WTC11 (cell line): Measurements from ENCODE around the gene PRR20G. TPM values are rescaled to one million over a fixed set of nuclear protein-coding genes. Genes with fewer than 3 reads are reported as not detected.

Source experiments
- ATAC-seq: fragments of 200-7000 bp; cut with Tn5 transposase; 2 replicates; pipeline ENCODE4 v1.10.0; 2021; ENCODE audit warnings: mild to moderate bottlenecking, moderate library complexity
- CTCF ChIA-PET: fragments of 300-600 bp; sonication (Branson Sonifier 250); formaldehyde crosslinking; loops from one replicate; lab custom pipeline; 2021; ENCODE audit warnings: antibody characterized with exemption; lab: Charles Lee
- POLR2A ChIA-PET: fragments of 350-600 bp; sonication (Branson Sonifier 250); formaldehyde crosslinking; loops from one replicate; lab custom pipeline; 2021; ENCODE audit warnings: antibody characterized with exemption; lab: Charles Lee
- DNase-seq: peaks from one replicate; pipeline ENCODE4 v3.0.0; 2021; ENCODE audit warnings: low spot score
- H3K27ac Mint-ChIP-seq: 2 replicates; pipeline ENCODE4 v1.8.0; 2021; ENCODE audit warnings: mixed read lengths
- H3K27me3 Mint-ChIP-seq: 2 replicates; pipeline ENCODE4 v1.8.0; 2021; ENCODE audit warnings: low read depth, mild to moderate bottlenecking, moderate library complexity, mixed read lengths
- H3K36me3 Mint-ChIP-seq: 2 replicates; pipeline ENCODE4 v1.8.0; 2021; ENCODE audit warnings: mixed read lengths
- H3K4me1 Mint-ChIP-seq: 2 replicates; pipeline ENCODE4 v1.8.0; 2022; ENCODE audit warnings: mixed read lengths
- H3K4me3 Mint-ChIP-seq: 2 replicates; pipeline ENCODE4 v1.8.0; 2021; ENCODE audit warnings: mild to moderate bottlenecking, moderate library complexity, mixed read lengths
- H3K9me3 Mint-ChIP-seq: 2 replicates; pipeline ENCODE4 v1.8.0; 2021; ENCODE audit warnings: mixed read lengths
- AR ChIP-seq: fragments of 250-450 bp; sonication (Bioruptor Pico); IDR thresholded peaks from 2 replicates; pipeline ENCODE4 v1.9.0; 2021; ENCODE audit warnings: mild to moderate bottlenecking
- ATF6 ChIP-seq: sonication (generic); formaldehyde crosslinking; IDR thresholded peaks from 2 replicates; pipeline ENCODE4 v1.8.1; 2023; ENCODE audit warnings: mild to moderate bottlenecking, missing genetic modification reagents
- CREB1 ChIP-seq: sonication (generic); formaldehyde crosslinking; IDR thresholded peaks from 2 replicates; pipeline ENCODE4 v1.8.0; 2023; ENCODE audit warnings: mild to moderate bottlenecking, missing genetic modification reagents
- ELF4 ChIP-seq: sonication (generic); formaldehyde crosslinking; IDR thresholded peaks from 2 replicates; pipeline ENCODE4 v1.8.1; 2022; ENCODE audit warnings: low read depth, mild to moderate bottlenecking, moderate library complexity, missing genetic modification reagents
- FOXJ3 ChIP-seq: sonication (generic); formaldehyde crosslinking; IDR thresholded peaks from 2 replicates; pipeline ENCODE4 v1.9.0; 2021; ENCODE audit warnings: missing genetic modification reagents, mild to moderate bottlenecking, borderline replicate concordance
- GRHL2 ChIP-seq: fragments of 250-450 bp; sonication (Bioruptor Pico); IDR thresholded peaks from 2 replicates; pipeline ENCODE4 v1.8.0; 2022; ENCODE audit warnings: mild to moderate bottlenecking, moderate library complexity; ENCODE audit not compliant: insufficient replicate concordance, severe bottlenecking
- IRF2 ChIP-seq: sonication (generic); formaldehyde crosslinking; IDR thresholded peaks from 2 replicates; pipeline ENCODE4 v1.8.0; 2022; ENCODE audit warnings: low read depth, missing genetic modification reagents, borderline replicate concordance
- NFE2L1 ChIP-seq: sonication (generic); formaldehyde crosslinking; IDR thresholded peaks from 2 replicates; pipeline ENCODE4 v1.8.1; 2023; ENCODE audit warnings: missing genetic modification reagents
- NR3C1 ChIP-seq: sonication (generic); formaldehyde crosslinking; conservative IDR thresholded peaks from 2 replicates; pipeline ENCODE4 v1.8.1; 2023; ENCODE audit warnings: low read depth, mild to moderate bottlenecking, missing genetic modification reagents
- OVOL2 ChIP-seq: fragments of 250-450 bp; sonication (Bioruptor Pico); IDR thresholded peaks from 2 replicates; pipeline ENCODE4 v1.9.0; 2021; ENCODE audit warnings: mild to moderate bottlenecking, borderline replicate concordance
- SOX15 ChIP-seq: fragments of 250-450 bp; sonication (Bioruptor Pico); IDR thresholded peaks from 2 replicates; pipeline ENCODE4 v1.9.0; 2021; ENCODE audit warnings: mild to moderate bottlenecking
- TCF7 ChIP-seq: sonication (generic); formaldehyde crosslinking; IDR thresholded peaks from 2 replicates; pipeline ENCODE4 v1.8.0; 2022; ENCODE audit warnings: mild to moderate bottlenecking, low read depth, missing genetic modification reagents, moderate library complexity
- TEAD4 ChIP-seq: sonication (generic); formaldehyde crosslinking; IDR thresholded peaks from 2 replicates; pipeline ENCODE4 v1.8.0; 2022; ENCODE audit warnings: mild to moderate bottlenecking, missing genetic modification reagents
- ZNF121 ChIP-seq: sonication (generic); formaldehyde crosslinking; IDR thresholded peaks from 2 replicates; pipeline ENCODE4 v1.8.0; 2023; ENCODE audit warnings: missing genetic modification reagents
- ZNF263 ChIP-seq: sonication (generic); formaldehyde crosslinking; IDR thresholded peaks from 2 replicates; pipeline ENCODE4 v1.8.1; 2022; ENCODE audit warnings: low read depth, mild to moderate bottlenecking, moderate library complexity, missing genetic modification reagents
- ZNF317 ChIP-seq: sonication (generic); formaldehyde crosslinking; IDR thresholded peaks from 2 replicates; pipeline ENCODE4 v1.8.1; 2023; ENCODE audit warnings: low read depth, mild to moderate bottlenecking, moderate library complexity, missing genetic modification reagents, borderline replicate concordance
- total RNA-seq: library from RNA; stranded (reverse); gene quantifications from 3 replicates; pipeline ENCODE4 v1.2.3, GENCODE V29; 2021
- TF ChIP-seq, protein P1 (sequence below): sonication (generic); formaldehyde crosslinking; conservative IDR thresholded peaks from 2 replicates; pipeline ENCODE4 v1.8.1; 2022; ENCODE audit warnings: mild to moderate bottlenecking, missing genetic modification reagents
- TF ChIP-seq, protein P2 (sequence below): sonication (generic); formaldehyde crosslinking; IDR thresholded peaks from 2 replicates; pipeline ENCODE4 v1.8.0; 2022; ENCODE audit warnings: mild to moderate bottlenecking, missing genetic modification reagents
- TF ChIP-seq, protein P3 (sequence below): sonication (generic); formaldehyde crosslinking; IDR thresholded peaks from 2 replicates; pipeline ENCODE4 v1.8.0; 2022; ENCODE audit warnings: mild to moderate bottlenecking, missing genetic modification reagents

The PRR20G gene
- total RNA-seq, 1 experiment from 2014 or later = not detected

- ChIA-PET CTCF (no interaction called here), POLR2A (no interaction called here)
- H3K9me3 Mint-ChIP-seq = peaks cover 52% of the 10 kb centered on the region
- peaks cover 3% of the 10 kb centered on the region for H3K27me3 Mint-ChIP-seq
- 0 out of 2 replicates have a peak, but pooled peaks cover 3% of the 10 kb centered on the region for H3K36me3 Mint-ChIP-seq
- ATAC-seq = no peak
- DNase-seq = no peak
- no peak overlapping the region for H3K4me3 Mint-ChIP-seq
- no peak overlapping the region for H3K27ac Mint-ChIP-seq
- no peaks in the 10 kb centered on the region for H3K4me1 Mint-ChIP-seq
- TF ChIP-seq SOX15 (no peak), NFE2L1 (CRISPR knock-in tag) (no peak), FOXJ3 (no peak), CREB1 (CRISPR knock-in tag) (no peak), OVOL2 (CRISPR knock-in tag) (no peak), TEAD4 (CRISPR knock-in tag) (no peak), NR3C1 (no peak), IRF2 (CRISPR knock-in tag) (no peak)
- TF ChIP-seq, protein P1, sequence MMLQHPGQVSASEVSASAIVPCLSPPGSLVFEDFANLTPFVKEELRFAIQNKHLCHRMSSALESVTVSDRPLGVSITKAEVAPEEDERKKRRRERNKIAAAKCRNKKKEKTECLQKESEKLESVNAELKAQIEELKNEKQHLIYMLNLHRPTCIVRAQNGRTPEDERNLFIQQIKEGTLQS = no peak
Observed at GRCh38 chr3:127284258-127284657, 3.6 kb downstream of the PRR20G start.

- TF ChIP-seq, protein P2, sequence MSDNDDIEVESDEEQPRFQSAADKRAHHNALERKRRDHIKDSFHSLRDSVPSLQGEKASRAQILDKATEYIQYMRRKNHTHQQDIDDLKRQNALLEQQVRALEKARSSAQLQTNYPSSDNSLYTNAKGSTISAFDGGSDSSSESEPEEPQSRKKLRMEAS (CRISPR knock-in tag) = no peak
- TF ChIP-seq, protein P3, sequence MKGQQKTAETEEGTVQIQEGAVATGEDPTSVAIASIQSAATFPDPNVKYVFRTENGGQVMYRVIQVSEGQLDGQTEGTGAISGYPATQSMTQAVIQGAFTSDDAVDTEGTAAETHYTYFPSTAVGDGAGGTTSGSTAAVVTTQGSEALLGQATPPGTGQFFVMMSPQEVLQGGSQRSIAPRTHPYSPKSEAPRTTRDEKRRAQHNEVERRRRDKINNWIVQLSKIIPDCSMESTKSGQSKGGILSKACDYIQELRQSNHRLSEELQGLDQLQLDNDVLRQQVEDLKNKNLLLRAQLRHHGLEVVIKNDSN (CRISPR knock-in tag) = no peak
- TF ChIP-seq NFE2L1 (CRISPR knock-in tag) = no peak
Observed at GRCh38 chr3:127277561-127277960, 10.3 kb downstream of the PRR20G start.

GRCh38 chr3:127276995-127277394 is 10.9 kb downstream of the PRR20G start:
- TF ChIP-seq, protein P1 = no peak
- no peak for TF ChIP-seq ZNF317 (CRISPR knock-in tag)
- TF ChIP-seq ZNF121 = no peak
- no peak for TF ChIP-seq ATF6 (CRISPR knock-in tag)
- no peak for TF ChIP-seq OVOL2 (CRISPR knock-in tag)
- no peak for TF ChIP-seq AR (CRISPR knock-in tag)
- no peak for TF ChIP-seq ZNF263 (CRISPR knock-in tag)
- no peak for TF ChIP-seq GRHL2 (CRISPR knock-in tag)
- TF ChIP-seq ELF4 = no peak
- TF ChIP-seq TCF7 (CRISPR knock-in tag) = no peak

More at GRCh38 chr3:127277561-127277960, 10.3 kb downstream of the PRR20G start:
- no peak for ATAC-seq
- ChIA-PET POLR2A (no interaction called here), CTCF (no interaction called here)
- no peak overlapping the region for H3K4me3 Mint-ChIP-seq
- no peak overlapping the region for H3K27ac Mint-ChIP-seq
- DNase-seq = no peak
- H3K4me1 Mint-ChIP-seq = 0 out of 2 replicates have a peak, but pooled peaks cover 2% of the 10 kb centered on the region
- H3K36me3 Mint-ChIP-seq = peaks cover 28% of the 10 kb centered on the region
- peaks cover 2% of the 10 kb centered on the region for H3K27me3 Mint-ChIP-seq
- H3K9me3 Mint-ChIP-seq = peaks cover 63% of the 10 kb centered on the region

More at GRCh38 chr3:127276995-127277394, 10.9 kb downstream of the PRR20G start:
- POLR2A ChIA-PET = no interaction called here
- Mint-ChIP-seq H3K4me3 (no peak overlapping the region), H3K4me1 (0 out of 2 replicates have a peak, but pooled peaks cover 2% of the 10 kb centered on the region), H3K27me3 (peaks cover 2% of the 10 kb centered on the region), H3K36me3 (peaks cover 27% of the 10 kb centered on the region), H3K9me3 (peaks cover 63% of the 10 kb centered on the region), H3K27ac (no peak overlapping the region)
- no peak for DNase-seq
- CTCF ChIA-PET = no interaction called here
- ATAC-seq = no peak
